ENCODE results near the gene DISP2. TPM values are rescaled to one million over a fixed set of nuclear protein-coding genes. Genes with fewer than 3 reads are reported as not detected.

Gene DISP2
- total and polyA plus RNA-seq, 2 donors from 2014 or later = 0.04 to 0.69 TPM

- Histone ChIP-seq H3K9me3 (ENCODE audit: control insufficient read depth in 2 of 3, insufficient read depth in 1 of 3, low read length in 3 of 3) (no peaks in the 10 kb centered on the region), H3K9ac (ENCODE audit: low read length in 3 of 3) (no peak overlapping the region), H3K36me3 (ENCODE audit: control insufficient read depth in 2 of 3, insufficient read depth in 3 of 3, low read length in 3 of 3) (no peaks in the 10 kb centered on the region), H3K27ac (ENCODE audit: low read depth in 2 of 2, low read length in 2 of 2) (no peak overlapping the region), H3K27me3 (ENCODE audit: control insufficient read depth, insufficient read depth, low read length) (no peaks in the 10 kb centered on the region), H3K4me1 (ENCODE audit: control insufficient read depth in 2 of 3, insufficient read depth in 2 of 3, low read depth in 1 of 3, low read length in 3 of 3) (peaks cover 0 to 19% (median 0%) of the 10 kb centered on the region in 3 donors), H3K4me3 (ENCODE audit: low read length in 3 of 3) (no peak overlapping the region)
- FAIRE-seq (no peak), DNase-seq (peak in 4 of 5 donors; percentile 45 to 87 (median 70))
- TF ChIP-seq CTCF (IDR thresholded peaks at IDR 0.05; ENCODE audit: borderline replicate concordance, extremely low read depth, insufficient read depth) = no peak
- intact Hi-C loops (cut with DNase I) = no loop called here
Measured at GRCh38 chr15:40330368-40330836, 27.6 kb upstream of the DISP2 start.

DNA sequence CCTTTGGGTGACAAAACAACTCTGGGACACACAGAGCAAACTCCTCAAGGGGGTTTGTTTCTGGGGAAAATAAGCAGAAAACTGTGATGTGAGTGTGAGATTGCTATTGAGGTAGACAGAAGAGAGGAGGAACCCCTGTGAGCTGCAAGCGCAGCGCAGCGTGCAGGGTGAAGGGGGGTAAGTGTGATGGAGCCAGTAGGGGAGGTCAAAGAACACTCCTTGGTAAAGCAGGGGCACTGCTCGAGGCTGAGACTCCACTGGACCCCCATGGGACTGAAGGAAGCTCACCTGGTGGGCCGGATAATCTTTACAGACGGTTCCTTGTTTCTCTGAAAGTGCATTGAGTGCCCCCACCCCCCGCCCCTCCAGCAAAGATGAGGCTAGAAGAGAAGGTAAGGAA, 27.0 kb upstream of the DISP2 start:
- no peaks in the 10 kb centered on the region for H3K36me3 ChIP-seq (ENCODE audit: control insufficient read depth in 2 of 3, insufficient read depth in 3 of 3, low read length in 3 of 3)
- H3K4me3 ChIP-seq (ENCODE audit: low read length in 3 of 3) = no peak overlapping the region
- TF ChIP-seq CTCF (IDR thresholded peaks at IDR 0.05; ENCODE audit: borderline replicate concordance, extremely low read depth, insufficient read depth) = no peak
- H3K4me1 ChIP-seq (ENCODE audit: control insufficient read depth in 2 of 3, insufficient read depth in 2 of 3, low read depth in 1 of 3, low read length in 3 of 3) = peaks cover 0 to 19% (median 0%) of the 10 kb centered on the region in 3 donors
- FAIRE-seq (no peak), DNase-seq (peak in 2 of 5 donors; percentile 35 to 51)
- no peaks in the 10 kb centered on the region for H3K27me3 ChIP-seq (ENCODE audit: control insufficient read depth, insufficient read depth, low read length)
- H3K9ac ChIP-seq (ENCODE audit: low read length in 3 of 3) = no peak overlapping the region
- H3K9me3 ChIP-seq (ENCODE audit: control insufficient read depth in 2 of 3, insufficient read depth in 1 of 3, low read length in 3 of 3) = no peaks in the 10 kb centered on the region
- no peak overlapping the region for H3K27ac ChIP-seq (ENCODE audit: low read depth in 2 of 2, low read length in 2 of 2)
- intact Hi-C loops (cut with DNase I) = no loop called here

- Histone ChIP-seq H3K27ac (ENCODE audit: low read depth in 2 of 2, low read length in 2 of 2) (no peak overlapping the region), H3K9ac (ENCODE audit: low read length in 3 of 3) (no peak overlapping the region), H3K36me3 (ENCODE audit: control insufficient read depth in 2 of 3, insufficient read depth in 3 of 3, low read length in 3 of 3) (no peaks in the 10 kb centered on the region), H3K4me1 (ENCODE audit: control insufficient read depth in 2 of 3, insufficient read depth in 2 of 3, low read depth in 1 of 3, low read length in 3 of 3) (peaks cover 0 to 19% (median 0%) of the 10 kb centered on the region in 3 donors), H3K4me3 (ENCODE audit: low read length in 3 of 3) (no peak overlapping the region), H3K27me3 (ENCODE audit: control insufficient read depth, insufficient read depth, low read length) (no peaks in the 10 kb centered on the region), H3K9me3 (ENCODE audit: control insufficient read depth in 2 of 3, insufficient read depth in 1 of 3, low read length in 3 of 3) (no peaks in the 10 kb centered on the region)
- no peak for TF ChIP-seq CTCF (IDR thresholded peaks at IDR 0.05; ENCODE audit: borderline replicate concordance, extremely low read depth, insufficient read depth)
- no peak for DNase-seq
- FAIRE-seq = no peak
- intact Hi-C loops (cut with DNase I) = no loop called here
Measured at GRCh38 chr15:40331637-40332036, 26.4 kb upstream of the DISP2 start.
